ENCODE measurements around the gene MEIS1. TPM values are rescaled to one million over a fixed set of nuclear protein-coding genes. Genes with fewer than 3 reads are reported as not detected.

Gene MEIS1
- total and polyA plus RNA-seq, 2 donors (not counting 3 experiments of a cell fraction or from before 2014, with no cell fraction given): 10.0 to 26.5 TPM

DNA sequence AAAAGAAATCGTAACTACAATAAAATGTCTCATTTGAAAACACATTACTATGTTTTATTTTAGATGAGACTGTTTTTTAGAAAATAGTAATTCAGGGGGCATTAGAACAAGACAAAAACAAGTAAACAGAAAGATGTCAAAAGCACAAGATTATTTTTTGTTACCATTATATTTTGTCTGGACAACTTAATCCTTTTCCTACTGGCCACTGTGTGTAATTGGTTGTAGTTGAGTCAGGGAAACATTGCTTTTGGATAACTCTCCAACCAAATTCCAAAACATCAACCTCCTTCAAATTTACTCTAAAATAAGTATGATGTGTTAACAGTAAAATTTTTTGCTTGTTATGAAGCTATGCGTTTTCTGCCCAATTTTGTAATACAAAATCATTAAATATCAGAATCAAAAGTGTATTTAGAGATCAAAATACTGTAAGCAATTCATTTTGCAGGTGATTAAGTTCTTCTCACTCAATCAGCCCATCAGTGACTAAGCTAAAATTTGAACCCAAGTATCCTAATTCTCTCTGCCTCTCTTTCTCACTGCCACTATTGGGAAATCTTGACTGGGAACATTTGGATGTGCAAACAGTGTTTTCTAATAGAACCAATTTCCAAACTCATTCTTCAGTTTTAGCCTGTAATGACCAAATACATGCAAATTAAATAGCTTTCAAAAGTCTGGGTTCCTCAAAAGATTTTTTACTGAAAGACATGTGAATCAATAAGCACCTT, 11.4 kb upstream of the MEIS1 start:
- H3K79me2 ChIP-seq (ENCODE audit: control insufficient read depth, insufficient read depth, low read length): no peaks in the 10 kb centered on the region
- H3K4me2 ChIP-seq (ENCODE audit: insufficient read depth, low read length): no peak overlapping the region
- no peak overlapping the region for H3K27ac ChIP-seq (ENCODE audit: insufficient read depth, low read depth, low read length)
- H3K9ac ChIP-seq (replicated peaks; ENCODE audit: extremely low read depth, insufficient read depth, low read length): no peak overlapping the region
- POLR2A ChIA-PET: no interaction called here
- TF ChIP-seq MYC (IDR thresholded peaks at IDR 0.05; ENCODE audit: low read depth, low read length): no peak
- TF ChIP-seq EZH2 (IDR thresholded peaks at IDR 0.05; ENCODE audit: borderline replicate concordance, low read depth, low read length, severe bottlenecking): no peak
- no peak for TF ChIP-seq POLR2AphosphoS5 (IDR thresholded peaks at IDR 0.05; ENCODE audit: insufficient read depth, low read depth, low read length)
- TF ChIP-seq, protein P1, sequence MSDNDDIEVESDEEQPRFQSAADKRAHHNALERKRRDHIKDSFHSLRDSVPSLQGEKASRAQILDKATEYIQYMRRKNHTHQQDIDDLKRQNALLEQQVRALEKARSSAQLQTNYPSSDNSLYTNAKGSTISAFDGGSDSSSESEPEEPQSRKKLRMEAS (IDR thresholded peaks at IDR 0.05; ENCODE audit: insufficient read depth, insufficient read length): no peak
- TF ChIP-seq FOS (IDR thresholded peaks at IDR 0.05; ENCODE audit: borderline replicate concordance, insufficient read depth, low read length): no peak
- TF ChIP-seq GATA2 (IDR thresholded peaks at IDR 0.05; ENCODE audit: insufficient read depth, insufficient read length, low read depth, low read length): no peak
- TF ChIP-seq, protein P2, sequence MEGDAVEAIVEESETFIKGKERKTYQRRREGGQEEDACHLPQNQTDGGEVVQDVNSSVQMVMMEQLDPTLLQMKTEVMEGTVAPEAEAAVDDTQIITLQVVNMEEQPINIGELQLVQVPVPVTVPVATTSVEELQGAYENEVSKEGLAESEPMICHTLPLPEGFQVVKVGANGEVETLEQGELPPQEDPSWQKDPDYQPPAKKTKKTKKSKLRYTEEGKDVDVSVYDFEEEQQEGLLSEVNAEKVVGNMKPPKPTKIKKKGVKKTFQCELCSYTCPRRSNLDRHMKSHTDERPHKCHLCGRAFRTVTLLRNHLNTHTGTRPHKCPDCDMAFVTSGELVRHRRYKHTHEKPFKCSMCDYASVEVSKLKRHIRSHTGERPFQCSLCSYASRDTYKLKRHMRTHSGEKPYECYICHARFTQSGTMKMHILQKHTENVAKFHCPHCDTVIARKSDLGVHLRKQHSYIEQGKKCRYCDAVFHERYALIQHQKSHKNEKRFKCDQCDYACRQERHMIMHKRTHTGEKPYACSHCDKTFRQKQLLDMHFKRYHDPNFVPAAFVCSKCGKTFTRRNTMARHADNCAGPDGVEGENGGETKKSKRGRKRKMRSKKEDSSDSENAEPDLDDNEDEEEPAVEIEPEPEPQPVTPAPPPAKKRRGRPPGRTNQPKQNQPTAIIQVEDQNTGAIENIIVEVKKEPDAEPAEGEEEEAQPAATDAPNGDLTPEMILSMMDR (IDR thresholded peaks at IDR 0.05; ENCODE audit: extremely low read depth in 1 of 2, insufficient read depth in 1 of 2, low read depth in 1 of 2, low read length in 2 of 2): no peak
- no peaks in the 10 kb centered on the region for H3K36me3 ChIP-seq (ENCODE audit: control insufficient read depth in 2 of 2, extremely low read depth in 1 of 2, insufficient read depth in 2 of 2, low read length in 2 of 2)
- no peak overlapping the region for H2AFZ ChIP-seq (ENCODE audit: low read depth, low read length)
- CTCF ChIA-PET: interaction anchor here (0.7 to 8.3 kb wide), 2 partner anchors 40 to 150 kb away, joined by 3 to 154 read pairs; no protein-coding TSS in a partner anchor
- no peaks in the 10 kb centered on the region for H3K9me1 ChIP-seq (replicated peaks; ENCODE audit: control insufficient read depth, extremely low read depth, insufficient read depth, low read length)
- H3K27me3 ChIP-seq (ENCODE audit: control insufficient read depth in 2 of 2, insufficient read depth in 2 of 2, low read length in 2 of 2): peaks cover 49 to 66% of the 10 kb centered on the region in 2 experiments
- no TSS peak for BruUV-seq (replicated peaks)
- H3K4me1 ChIP-seq (ENCODE audit: control insufficient read depth, extremely low read depth, insufficient read depth, low read length): peaks cover 5% of the 10 kb centered on the region
- dilution Hi-C loops (cut with MboI; ENCODE audit: extremely low pct_ligation_motif_present, low sequenced_read_pairs) (no loop called here), intact Hi-C loops (cut with micrococcal nuclease) (no loop called here)
- no peak overlapping the region for H3K4me3 ChIP-seq (replicated peaks in 1 of 3; ENCODE audit: insufficient read depth in 1 of 3, low read depth in 1 of 3, low read length in 3 of 3)
- H3K9me3 ChIP-seq (replicated peaks; ENCODE audit: control insufficient read depth, insufficient read depth, low read length): no peaks in the 10 kb centered on the region
- FAIRE-seq (no peak), DNase-seq (ENCODE audit: low read depth, low spot score) (no peak)
- no peaks in the 10 kb centered on the region for H4K20me1 ChIP-seq (replicated peaks; ENCODE audit: control insufficient read depth, extremely low read depth, insufficient read depth, low read length)

Data from endothelial cell of umbilical vein (primary cell).